HFFc6 (cell line): ENCODE measurements around the gene TXNRD2. TPM values are rescaled to one million over a fixed set of nuclear protein-coding genes. Genes with fewer than 3 reads are reported as not detected.

ENCODE experiments used
- DNase-seq: peaks from one replicate; pipeline ENCODE4 v3.0.0-alpha.2; 2018
- H3K27ac Mint-ChIP-seq: 2 replicates; pipeline ENCODE4 v1.8.0; 2020; ENCODE audit warnings: mild to moderate bottlenecking, mixed read lengths
- H3K27me3 Mint-ChIP-seq: 2 replicates; pipeline ENCODE4 v1.8.0; 2021; ENCODE audit warnings: mild to moderate bottlenecking, moderate library complexity, mixed read lengths; ENCODE audit not compliant: insufficient read depth
- H3K36me3 Mint-ChIP-seq: 2 replicates; pipeline ENCODE4 v1.8.0; 2021; ENCODE audit warnings: low read depth, mixed read lengths
- H3K4me1 Mint-ChIP-seq: 2 replicates; pipeline ENCODE4 v1.8.0; 2020; ENCODE audit warnings: low read depth, mixed read lengths
- H3K4me3 Mint-ChIP-seq: 2 replicates; pipeline ENCODE4 v1.8.0; 2020; ENCODE audit warnings: mild to moderate bottlenecking, moderate library complexity, mixed read lengths
- H3K9me3 Mint-ChIP-seq: 2 replicates; pipeline ENCODE4 v1.8.0; 2020; ENCODE audit warnings: mild to moderate bottlenecking, mixed read lengths
- CTCF ChIP-seq: fragments of 200-600 bp; sonication (generic); IDR thresholded peaks from 2 replicates; pipeline ENCODE4 v1.5.0; 2021; ENCODE audit warnings: antibody characterized with exemption, mild to moderate bottlenecking
- total RNA-seq, 6 experiments: library from RNA; stranded (reverse); fragmentation: NEBNext Ultra II Directional; extraction: Animal tissue kit (Norgen Biotek cat#: 25700); gene quantifications; 2 replicates in 1 of 6; 3 replicates in 5 of 6; pipeline ENCODE4 v1.2.3, GENCODE V29; 2021

The TXNRD2 gene
- total RNA-seq, 6 experiments from 2014 or later: 24.8 to 30.6 (median 28.3) TPM

- no peaks in the 10 kb centered on the region for H3K9me3 Mint-ChIP-seq
- H3K36me3 Mint-ChIP-seq: no peaks in the 10 kb centered on the region
- peak; percentile 99 for TF ChIP-seq CTCF
- no peak overlapping the region for H3K4me3 Mint-ChIP-seq
- H3K4me1 Mint-ChIP-seq: no peaks in the 10 kb centered on the region
- no peak overlapping the region for H3K27ac Mint-ChIP-seq
- H3K27me3 Mint-ChIP-seq: peaks cover 3% of the 10 kb centered on the region; the same call in 1 of the 2 replicates
- DNase-seq: no peak
Observed at GRCh38 chr22:19970479-19971275, 29.1 kb upstream of the TXNRD2 start.

GRCh38 chr22:19970031-19970478 lies 28.4 kb upstream of the TXNRD2 start:
- no peak for DNase-seq
- no peaks in the 10 kb centered on the region for H3K36me3 Mint-ChIP-seq
- no peak for TF ChIP-seq CTCF
- no peaks in the 10 kb centered on the region for H3K4me1 Mint-ChIP-seq
- no peak overlapping the region for H3K4me3 Mint-ChIP-seq
- H3K27me3 Mint-ChIP-seq: peaks cover 3% of the 10 kb centered on the region; the same call in 1 of the 2 replicates
- no peaks in the 10 kb centered on the region for H3K9me3 Mint-ChIP-seq
- no peak overlapping the region for H3K27ac Mint-ChIP-seq

GRCh38 chr22:19969141-19969928 lies 27.7 kb upstream of the TXNRD2 start:
- TF ChIP-seq CTCF: no peak
- Mint-ChIP-seq H3K4me3 (no peak overlapping the region), H3K4me1 (no peaks in the 10 kb centered on the region), H3K9me3 (no peaks in the 10 kb centered on the region), H3K27me3 (peaks cover 3% of the 10 kb centered on the region; the same call in 1 of the 2 replicates), H3K36me3 (no peaks in the 10 kb centered on the region), H3K27ac (no peak overlapping the region)
- no peak for DNase-seq

GRCh38 chr22:19968450-19968891 lies 26.9 kb upstream of the TXNRD2 start:
- Mint-ChIP-seq H3K4me1 (no peaks in the 10 kb centered on the region), H3K27ac (no peak overlapping the region), H3K36me3 (no peaks in the 10 kb centered on the region), H3K4me3 (no peak overlapping the region), H3K27me3 (peaks cover 3% of the 10 kb centered on the region; the same call in 1 of the 2 replicates), H3K9me3 (no peaks in the 10 kb centered on the region)
- no peak for DNase-seq
- no peak for TF ChIP-seq CTCF

- TF ChIP-seq CTCF: no peak
- no peaks in the 10 kb centered on the region for H3K9me3 Mint-ChIP-seq
- H3K27me3 Mint-ChIP-seq: peaks cover 3% of the 10 kb centered on the region; the same call in 1 of the 2 replicates
- no peak overlapping the region for H3K4me3 Mint-ChIP-seq
- no peak overlapping the region for H3K27ac Mint-ChIP-seq
- no peak for DNase-seq
- H3K4me1 Mint-ChIP-seq: no peaks in the 10 kb centered on the region
- no peaks in the 10 kb centered on the region for H3K36me3 Mint-ChIP-seq
Observed at GRCh38 chr22:19967850-19968449, 26.3 kb upstream of the TXNRD2 start.
